NCI-H526 treated with DMSO at 0.1 percent for 48 hours (cell line): ENCODE measurements around the gene MRPL17.
"Not testable (repeated sequence)": the region's sequence is repeated elsewhere in the genome, so short reads cannot be mapped to it uniquely, and the experiment has no call there.

Experiments
- DNase-seq: peaks from one replicate; lab custom pipeline; 2025; lab: John Stamatoyannopoulos, UW

Gene MRPL17

DNA sequence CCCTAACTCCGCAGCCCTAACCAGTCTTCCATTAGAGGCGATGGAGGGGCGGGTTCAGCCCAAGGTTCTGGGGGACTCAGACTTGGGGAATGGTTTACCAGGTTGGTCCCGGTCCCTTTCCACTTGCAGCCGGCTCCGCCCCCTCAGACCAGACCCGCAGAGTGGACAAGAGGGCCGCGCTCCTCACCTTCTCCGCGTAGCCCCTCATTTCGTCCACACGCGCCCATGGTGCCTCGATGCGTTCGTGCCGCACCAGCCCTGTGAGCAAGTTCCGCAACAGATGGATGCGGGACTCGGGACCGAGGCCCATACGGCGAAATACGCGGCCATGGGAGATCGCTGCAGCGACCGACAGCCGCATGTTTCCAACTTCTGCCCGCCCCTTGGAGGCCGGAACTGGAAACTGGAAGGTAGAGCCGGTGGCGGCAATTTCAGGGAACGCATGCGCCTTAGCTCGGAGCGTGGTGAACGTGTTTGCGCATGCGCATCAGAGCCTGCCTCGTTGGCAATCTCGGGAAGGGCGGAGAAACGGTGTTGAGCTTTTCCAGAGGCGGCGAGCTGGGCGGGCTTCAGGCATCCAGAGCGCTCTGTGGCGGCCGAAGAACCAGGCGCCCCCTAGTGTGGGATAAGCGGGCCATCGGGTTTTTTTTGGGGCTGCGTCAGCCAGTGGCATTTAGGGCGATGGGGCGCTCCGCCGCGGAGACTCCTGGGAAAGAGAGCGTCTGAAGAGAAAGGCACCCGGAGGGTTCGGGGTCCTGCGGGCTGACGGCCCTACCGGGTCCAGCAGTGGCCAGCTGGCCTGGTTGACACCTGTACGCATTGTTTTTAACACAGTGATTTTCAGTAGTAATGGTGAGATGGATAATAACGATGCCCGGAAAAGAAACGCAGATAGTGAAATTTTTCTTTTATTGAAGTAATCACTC lies at the start of gene MRPL17:
Gene MRPL17 (minus strand): TSS at position 405 of the 926 bp plus-strand sequence. CDS start 44 bp downstream, at position 361.
- peak; percentile 99 for DNase-seq

DNA sequence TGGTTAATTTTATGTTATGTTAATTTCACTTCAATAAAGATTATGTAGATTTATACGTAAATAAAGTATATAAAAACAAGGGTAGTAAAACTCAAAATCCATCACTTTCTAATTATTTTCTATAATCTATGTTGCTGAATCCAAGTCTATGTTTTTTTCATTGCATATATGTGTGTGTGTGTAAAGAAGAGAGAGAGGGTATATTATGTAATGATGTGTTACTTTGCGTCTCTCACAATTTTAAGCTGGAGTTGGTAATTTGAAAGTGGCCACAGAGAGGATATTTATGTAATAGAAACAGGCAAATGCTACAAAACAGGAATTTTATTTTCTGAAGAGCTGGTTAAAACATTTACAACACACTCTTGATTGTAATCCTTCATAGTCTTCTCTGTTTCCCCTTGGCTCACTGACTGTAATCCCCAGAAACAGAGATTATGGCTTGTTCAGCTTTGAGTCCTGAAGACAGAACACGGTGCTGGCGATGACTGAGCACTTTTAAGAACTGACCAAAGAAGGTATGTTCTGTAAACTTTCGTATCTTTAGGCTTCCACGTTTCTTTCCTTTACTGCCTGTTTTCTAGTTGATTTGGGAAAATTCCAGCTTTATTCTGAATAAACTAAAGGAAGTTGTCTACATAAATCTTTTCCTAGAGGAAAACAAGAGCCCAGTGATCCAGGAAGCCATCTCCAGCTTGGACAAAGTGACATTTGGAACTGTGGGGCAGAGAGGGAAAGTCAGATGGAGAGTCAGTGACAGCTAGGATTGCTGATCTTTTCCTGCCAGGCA lies 45.0 kb upstream of the MRPL17 start:
- no peak for DNase-seq

DNA sequence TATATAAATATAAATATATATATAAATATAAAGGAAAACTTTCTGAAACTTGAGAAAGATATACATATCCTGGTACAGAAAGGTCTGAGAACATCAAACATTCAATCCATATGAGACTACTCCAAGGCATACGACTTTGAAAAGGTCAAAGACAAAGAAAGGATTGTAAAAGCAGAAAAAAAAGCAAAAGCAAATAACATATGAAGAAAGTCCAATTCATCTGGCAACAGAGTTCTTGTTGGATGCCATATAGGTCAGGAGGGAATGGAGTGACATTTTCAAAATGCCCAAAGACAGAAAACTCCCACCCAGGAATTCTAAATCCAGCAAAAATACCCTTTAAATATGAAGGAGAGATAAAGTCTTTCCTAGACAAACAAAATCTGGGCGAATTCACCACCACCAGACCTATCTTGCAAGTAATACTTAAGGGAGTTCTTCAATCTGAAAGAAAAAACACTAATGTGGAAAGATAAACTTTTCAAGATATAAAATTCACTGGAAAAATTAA lies 42.3 kb upstream of the MRPL17 start:
- DNase-seq: no peak

DNA sequence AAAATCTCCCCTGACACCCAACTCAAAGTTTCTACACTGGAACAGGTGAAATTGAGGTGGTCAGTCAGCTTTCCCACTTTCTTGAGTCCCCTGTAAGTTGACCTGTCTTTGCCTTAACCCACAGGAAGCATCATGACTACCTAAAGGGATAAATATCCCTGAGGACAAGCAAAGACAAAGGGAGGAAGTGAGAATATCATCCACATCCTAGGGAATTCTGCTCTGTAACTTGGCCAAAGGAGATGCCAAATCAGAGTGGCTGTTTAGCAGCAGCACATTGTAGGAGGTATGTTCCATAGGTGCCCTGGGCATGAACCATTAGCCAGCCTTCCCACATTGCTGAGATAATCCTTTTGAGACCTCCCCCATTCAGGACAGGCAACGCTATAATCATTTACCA lies 40.9 kb upstream of the MRPL17 start:
- no peak for DNase-seq

DNA sequence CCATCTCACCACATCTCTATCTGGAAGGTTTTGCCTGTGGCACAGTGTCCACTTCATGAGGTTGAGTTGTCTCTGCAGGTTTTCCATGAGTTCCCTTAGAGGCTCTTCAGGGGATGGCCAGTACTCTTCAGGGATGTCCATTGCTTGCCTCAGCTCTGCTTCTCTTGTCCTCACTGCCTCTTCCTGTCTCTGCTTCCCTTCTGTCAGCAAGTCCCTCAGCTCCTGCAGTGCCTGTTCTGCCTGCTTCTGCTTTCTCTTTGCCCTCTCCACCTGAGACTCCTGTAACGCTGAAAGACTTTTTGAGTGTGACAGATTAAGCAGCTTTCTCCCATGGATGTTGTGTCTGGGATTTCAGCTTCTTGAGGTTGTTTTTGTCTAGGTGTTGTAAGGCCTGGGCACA lies 38.2 kb upstream of the MRPL17 start:
- DNase-seq: no peak

DNA sequence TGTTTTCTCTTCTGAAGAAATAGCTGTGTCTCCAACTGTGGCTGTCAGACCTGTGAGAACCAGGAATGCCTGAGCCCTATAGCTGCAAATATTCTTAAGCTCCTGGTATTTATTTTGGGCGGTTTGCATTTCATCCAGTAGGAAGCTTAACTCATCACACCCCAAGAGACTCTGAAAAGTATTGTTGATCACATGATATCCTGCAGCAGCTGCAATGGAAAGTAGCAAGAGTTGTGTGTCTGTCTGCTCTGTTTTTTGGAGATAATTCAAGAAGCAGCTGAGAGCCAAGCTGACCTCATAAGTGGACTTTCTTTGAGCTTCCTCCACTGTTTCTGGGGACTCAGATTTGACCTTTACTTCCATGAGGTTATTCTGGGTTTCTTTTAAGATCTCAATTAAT lies 36.4 kb upstream of the MRPL17 start:
- DNase-seq: no peak

DNA sequence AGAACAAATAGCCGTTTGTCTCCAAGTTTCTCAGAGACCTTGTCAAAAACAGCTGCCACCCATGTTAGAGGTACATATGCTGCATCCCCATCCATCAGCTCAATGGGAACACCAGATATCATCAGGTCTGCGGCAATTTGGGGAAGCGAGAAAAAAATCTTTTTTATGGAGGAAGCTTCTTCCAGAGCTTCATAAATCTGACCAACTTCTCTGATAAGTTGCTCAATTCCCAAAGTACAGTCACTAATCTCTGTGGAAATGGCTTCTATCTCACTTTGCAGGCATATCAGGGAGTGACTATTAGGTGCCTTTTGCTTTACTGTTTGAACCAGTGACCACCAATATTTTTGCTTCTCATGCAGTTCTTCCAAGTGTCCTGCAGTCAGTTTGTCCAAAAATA lies 34.3 kb upstream of the MRPL17 start:
- no peak for DNase-seq

DNA sequence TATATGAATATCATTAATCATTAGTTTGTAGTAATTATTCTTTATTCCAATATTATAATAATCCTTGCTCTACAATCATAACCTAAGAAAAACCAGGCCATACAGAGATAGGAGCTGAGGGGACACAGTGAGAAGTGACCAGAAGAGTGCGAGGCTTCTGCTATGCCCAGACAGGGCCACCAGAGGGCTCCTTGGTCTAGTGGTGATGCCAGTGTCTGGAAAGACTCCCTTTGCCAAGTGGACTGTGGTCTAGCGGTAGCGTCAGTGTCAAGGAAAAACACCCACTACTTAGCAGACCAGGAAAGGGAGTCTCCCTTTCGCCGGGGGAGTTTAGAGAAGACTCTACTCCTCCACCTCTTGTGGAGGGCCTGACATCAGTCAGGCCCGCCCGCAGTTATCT lies 28.4 kb upstream of the MRPL17 start:
- not testable (repeated sequence) for DNase-seq

DNA sequence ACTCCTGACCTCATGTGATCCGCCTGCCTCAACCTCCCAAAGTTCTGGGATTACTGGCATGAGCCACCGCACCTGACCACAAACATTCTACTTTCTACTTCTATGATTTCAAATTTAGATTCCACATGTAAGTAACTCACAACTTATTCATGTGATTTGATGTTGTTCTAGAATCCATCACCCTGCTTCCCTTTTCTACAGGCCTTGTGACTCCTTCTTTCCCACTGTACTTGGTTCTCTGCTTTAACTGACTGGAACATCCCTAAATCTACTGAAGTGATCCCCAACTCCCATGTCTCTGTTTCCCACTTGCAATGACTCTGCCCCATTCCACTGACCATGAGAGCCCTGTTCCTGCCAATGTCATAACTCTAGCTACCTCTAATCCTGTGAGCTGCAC lies 25.7 kb upstream of the MRPL17 start:
- no peak for DNase-seq

DNA sequence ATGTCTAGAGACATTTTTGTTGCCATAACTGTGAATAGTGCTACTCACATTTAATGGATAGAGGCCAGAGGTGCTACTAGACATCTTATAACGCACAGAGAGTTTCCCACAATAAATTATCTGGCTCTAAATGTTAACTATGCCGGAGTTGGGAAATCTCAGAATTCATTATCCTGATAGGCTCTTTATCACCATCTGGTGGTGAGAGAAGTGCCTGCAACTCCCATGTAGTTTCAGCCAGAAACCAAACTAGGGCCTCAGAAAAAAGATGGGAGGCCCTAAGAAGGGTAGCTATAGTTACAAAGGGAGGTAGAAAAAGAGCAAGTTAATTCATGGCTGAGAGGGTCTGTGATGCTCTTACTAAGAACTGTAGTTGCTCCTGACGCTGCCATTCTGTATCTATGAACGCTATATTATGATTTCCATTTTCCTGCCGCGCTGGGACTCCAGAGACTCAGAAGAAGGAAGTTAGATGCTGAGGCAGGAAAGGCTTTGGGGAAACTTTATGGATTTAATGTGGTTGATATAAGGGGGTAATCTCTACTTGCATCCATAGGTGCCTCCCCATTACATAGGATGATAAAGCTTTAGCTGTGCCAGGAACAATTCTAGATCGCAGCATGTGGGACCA lies 22.9 kb upstream of the MRPL17 start:
- DNase-seq: no peak

DNA sequence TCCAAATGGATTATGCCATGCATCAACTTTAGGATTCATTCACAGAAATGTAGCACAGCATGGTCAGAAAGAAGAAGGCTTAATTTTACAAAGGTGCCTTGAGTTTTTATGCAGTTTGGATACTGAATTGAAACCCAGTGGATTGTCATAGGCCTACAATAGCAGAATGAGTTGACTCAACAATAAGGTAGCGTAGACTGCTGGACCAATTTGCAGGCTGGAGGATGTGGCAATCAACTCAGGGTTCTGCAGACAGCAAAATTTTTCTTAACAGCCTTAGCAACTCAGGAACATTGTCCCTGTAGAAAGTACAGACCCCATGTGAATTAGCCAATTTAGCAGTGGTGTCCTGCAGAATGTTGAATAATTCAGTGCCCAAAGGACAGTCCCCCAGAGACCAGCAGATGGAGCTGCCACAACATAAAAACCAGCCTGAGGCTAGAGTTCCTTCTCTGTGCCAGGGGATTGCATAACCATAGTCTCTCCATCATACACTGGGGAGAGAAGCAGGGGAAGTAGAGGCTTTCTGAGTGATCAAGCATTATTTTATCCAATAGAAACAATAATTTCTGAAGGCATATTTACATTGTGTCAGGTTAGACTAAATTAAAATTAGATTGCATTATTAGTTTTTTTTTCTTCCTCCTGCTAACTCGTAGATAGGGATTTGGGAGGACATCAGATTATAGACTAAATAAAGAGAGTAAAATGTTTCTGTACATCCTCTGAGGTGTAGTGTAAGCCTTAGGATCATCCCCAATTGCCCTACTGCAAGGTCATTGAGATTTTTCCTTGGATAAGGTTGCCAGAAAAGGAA lies 20.3 kb upstream of the MRPL17 start:
- peak; percentile 37 for DNase-seq

DNA sequence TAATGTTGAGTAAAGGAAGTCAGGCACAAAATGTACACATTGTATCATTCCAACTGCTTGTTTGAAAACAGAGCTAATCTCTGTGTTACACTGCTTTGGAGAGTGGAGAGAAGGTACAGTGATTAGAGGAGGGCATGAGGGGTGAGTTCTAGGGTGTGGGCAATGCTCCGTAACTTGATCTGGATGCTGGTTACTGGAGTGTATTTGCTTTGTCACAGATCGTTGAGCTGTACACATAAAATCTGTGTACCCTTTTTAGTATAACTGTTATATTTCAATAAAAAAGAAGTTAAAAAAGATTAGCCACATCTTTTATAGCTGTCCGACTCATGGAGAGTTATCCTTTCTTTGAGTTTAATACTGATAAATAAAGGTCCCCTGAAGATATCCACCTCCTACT lies 18.8 kb upstream of the MRPL17 start:
- DNase-seq: not testable (repeated sequence)

DNA sequence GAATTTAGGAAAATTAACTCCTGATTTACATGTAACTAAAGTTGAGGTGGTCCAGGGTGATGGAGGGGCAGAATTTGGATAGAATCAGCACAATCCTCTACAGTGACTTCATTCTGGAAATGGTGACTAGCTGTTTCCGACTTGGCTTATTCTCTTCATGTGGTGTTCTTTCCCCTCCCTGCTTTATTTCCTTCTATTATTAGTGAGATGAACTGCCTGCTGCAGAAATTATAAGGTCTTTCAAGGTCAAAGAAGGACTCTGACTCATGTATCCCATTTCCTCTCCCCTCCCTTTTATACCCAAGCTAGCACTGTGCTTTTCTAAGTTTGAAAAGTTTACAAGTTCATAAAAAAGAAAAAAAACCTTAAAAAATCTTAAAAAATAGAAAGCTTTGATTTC lies 12.2 kb upstream of the MRPL17 start:
- DNase-seq: no peak

DNA sequence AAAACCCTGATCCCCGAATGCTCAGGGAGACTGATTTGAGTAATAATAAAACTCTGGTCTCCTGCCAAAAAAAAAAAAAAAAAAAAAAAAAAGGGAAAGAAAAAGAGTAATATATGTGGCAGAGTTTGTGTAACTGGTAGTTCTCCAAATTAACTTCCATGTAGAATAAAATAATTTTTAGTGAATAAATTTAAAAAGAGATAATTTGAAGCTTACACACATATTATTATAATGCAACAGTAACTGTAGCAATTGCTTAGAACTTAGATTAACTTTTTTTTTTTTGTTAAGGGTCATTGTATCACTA lies 11.0 kb upstream of the MRPL17 start:
- DNase-seq: no peak

DNA sequence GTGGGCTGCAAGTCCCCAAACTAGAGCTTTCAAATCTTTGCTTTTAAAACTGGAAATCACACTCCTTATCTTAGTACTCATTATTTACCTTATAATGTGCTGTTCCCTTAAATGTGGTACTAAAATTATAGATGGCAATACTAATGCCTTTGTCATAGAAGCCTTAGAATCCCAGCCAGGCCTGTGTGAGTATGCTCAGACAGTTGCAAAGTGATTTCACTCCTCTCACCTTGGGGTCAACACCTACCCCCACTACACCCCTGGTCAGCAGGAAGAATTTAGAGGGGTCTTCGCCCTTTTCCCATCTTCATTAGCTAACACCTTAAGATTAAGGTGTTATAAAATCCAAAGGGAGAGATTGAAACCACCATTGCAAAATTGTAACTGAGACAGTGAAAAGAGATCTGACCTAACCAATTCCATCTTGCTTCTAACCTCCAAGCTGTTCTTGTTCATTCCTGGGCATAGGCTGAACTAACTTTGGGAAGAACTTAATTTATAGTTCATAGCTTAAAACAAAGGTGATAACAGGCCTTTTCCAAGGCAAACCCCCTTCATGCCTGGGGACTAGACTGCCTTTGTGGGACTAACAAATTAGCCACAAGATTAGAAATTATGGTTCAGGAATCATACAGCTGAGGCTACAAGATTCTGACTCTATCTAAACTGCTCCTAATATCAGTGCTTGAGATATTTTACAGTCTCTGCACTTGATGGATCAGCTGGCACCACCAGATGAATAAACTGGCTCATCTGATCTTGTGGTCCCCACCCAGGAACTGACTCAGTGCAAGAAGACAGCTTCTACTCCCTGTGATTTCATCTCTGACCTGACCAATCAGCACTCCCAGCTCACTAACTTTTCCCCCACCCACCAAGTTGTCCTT lies 10.4 kb upstream of the MRPL17 start:
- no peak for DNase-seq

DNA sequence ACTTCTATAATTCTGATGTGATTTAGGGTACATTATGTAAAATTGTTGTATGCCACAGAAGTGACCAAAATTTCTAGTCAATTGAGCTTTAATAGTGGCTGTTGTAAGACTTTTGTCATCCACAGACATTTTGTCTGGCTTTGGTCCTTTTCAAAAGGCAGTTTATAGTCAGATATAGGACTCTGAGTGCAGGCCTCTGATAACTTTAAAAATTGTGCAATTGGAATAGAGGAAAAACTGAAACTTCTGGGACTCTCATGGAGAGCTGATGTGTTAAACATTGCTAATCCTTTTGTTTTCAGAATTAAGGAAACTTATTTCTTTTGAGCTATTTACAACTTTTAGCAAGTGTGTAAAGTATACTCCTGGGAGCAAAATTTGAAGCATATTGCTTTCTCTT lies 9.0 kb upstream of the MRPL17 start:
- DNase-seq: no peak

DNA sequence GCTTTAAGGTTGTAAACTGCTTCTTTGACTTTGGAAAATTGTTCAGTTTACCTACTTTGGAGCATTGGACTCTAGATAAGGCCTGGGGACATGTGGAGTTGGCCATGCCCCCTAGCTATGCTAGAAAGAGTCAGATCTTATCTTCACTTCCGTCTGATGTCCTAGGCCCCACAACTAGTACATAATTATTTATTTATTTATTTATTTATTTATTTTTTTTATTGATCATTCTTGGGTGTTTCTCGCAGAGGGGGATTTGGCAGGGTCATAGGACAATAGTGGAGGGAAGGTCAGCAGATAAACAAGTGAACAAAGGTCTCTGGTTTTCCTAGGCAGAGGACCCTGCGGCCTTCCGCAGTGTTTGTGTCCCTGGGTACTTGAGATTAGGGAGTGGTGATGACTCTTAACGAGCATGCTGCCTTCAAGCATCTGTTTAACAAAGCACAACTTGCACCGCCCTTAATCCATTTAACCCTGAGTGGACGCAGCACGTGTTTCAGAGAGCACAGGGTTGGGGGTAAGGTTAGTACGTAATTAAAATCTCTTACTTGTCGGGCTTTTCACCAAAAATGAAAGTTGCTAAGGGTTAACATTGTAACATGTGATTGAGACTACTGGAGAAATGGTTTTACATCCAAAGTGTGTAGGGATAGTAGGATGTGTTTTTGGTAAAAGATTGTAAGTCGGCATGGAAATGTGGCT lies 7.4 kb upstream of the MRPL17 start:
- not testable (repeated sequence) for DNase-seq

DNA sequence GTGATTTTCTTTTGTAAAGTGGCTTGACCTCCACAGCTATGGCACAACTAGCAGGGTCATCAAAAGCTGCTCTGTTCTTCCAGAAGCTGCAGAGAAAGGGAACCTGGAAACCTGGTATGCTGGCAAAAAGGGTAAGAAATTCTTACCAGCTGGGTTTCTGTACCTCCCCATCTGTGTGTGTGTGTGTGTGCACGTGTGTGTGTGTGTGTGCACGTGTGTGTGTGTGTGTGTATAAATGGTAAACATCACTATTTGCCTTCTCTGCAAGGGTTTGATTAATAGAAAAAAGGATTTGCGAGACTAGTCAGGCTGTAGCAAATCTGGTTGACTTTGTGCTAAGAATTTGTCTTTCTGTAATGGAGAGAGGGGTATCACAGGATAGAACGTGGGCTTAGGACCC lies 4.7 kb upstream of the MRPL17 start:
- DNase-seq: no peak

DNA sequence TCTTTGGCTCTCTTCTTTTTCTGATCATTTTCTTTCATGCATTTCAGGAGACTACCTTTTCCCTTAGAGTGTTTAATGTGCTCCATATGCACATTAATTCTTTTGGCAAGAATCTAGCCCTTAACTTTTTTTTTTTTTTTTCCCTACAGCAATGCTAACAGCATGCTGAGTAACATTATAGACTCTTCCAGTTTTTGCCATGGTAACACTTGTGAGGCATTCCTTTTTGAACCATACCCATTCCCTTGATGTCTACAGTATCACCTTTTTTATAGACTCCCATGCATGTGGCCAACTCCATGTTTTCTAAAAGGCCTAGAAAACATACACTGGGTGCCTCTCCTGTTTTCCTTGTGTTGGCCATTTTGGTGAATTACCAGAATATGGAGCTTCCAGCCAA lies 2.9 kb upstream of the MRPL17 start:
- no peak for DNase-seq

DNA sequence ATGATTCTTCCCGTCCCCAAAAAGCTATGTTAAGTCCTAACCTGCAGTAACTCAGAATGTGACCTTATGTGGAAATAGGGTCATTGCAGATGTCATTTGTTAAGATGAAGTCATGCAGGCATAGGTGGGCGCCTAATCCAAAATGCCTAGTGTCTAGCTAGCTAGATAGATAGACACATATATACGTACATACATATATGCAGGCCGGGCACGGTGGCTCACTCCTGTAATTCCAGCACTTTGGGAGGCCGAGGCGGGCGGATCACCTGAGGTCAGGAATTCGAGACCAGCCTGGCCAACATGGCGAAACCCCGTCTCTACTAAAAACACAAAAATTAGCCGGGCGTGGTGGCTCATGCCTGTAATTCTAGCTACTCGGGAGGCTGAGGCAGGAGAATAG lies 928 bp upstream of the MRPL17 start:
- DNase-seq: not testable (repeated sequence)
